GM23248 (cell line): ENCODE measurements around the gene SLC12A7. TPM values are rescaled to one million over a fixed set of nuclear protein-coding genes. Genes with fewer than 3 reads are reported as not detected.

Experiments
- DNase-seq: peaks from one replicate; pipeline ENCODE4 v3.0.0-alpha.2; 2015
- H2AFZ ChIP-seq: fragments of 200-600 bp; sonication (generic); 2 replicates; pipeline ENCODE4 v1.6.1; 2016; ENCODE audit warnings: antibody characterized with exemption
- H3F3A ChIP-seq: fragments of 200-600 bp; sonication (generic); 2 replicates; pipeline ENCODE4 v1.6.1; 2016; ENCODE audit warnings: mild to moderate bottlenecking, antibody characterized with exemption, mixed run types; ENCODE audit not compliant: insufficient read depth
- H3K27ac ChIP-seq: fragments of 200-600 bp; sonication (generic); 2 replicates; pipeline ENCODE4 v1.5.1; 2016; ENCODE audit warnings: mild to moderate bottlenecking
- H3K27me3 ChIP-seq: fragments of 200-600 bp; sonication (generic); replicated peaks from 2 replicates; pipeline ENCODE4 v1.6.1; 2016; ENCODE audit warnings: mild to moderate bottlenecking; ENCODE audit not compliant: insufficient read depth
- H3K36me3 ChIP-seq: fragments of 200-600 bp; sonication (generic); 2 replicates; pipeline ENCODE4 v1.6.1; 2016; ENCODE audit warnings: low read depth, mild to moderate bottlenecking
- H3K4me1 ChIP-seq: fragments of 200-600 bp; sonication (generic); 2 replicates; pipeline ENCODE4 v1.6.1; 2016; ENCODE audit warnings: mild to moderate bottlenecking; ENCODE audit not compliant: insufficient read depth
- H3K4me2 ChIP-seq: fragments of 200-600 bp; sonication (generic); one replicate; pipeline ENCODE4 v1.6.1; 2016; ENCODE audit warnings: mild to moderate bottlenecking; ENCODE audit not compliant: unreplicated experiment
- H3K4me3 ChIP-seq: fragments of 200-600 bp; sonication (generic); 2 replicates; pipeline ENCODE4 v1.5.1; 2016; ENCODE audit warnings: mild to moderate bottlenecking
- H3K79me2 ChIP-seq: fragments of 200-600 bp; sonication (generic); 2 replicates; pipeline ENCODE4 v1.6.1; 2016; ENCODE audit warnings: mild to moderate bottlenecking; ENCODE audit not compliant: insufficient read depth
- H3K9ac ChIP-seq: fragments of 200-600 bp; sonication (generic); 2 replicates; pipeline ENCODE4 v1.6.1; 2016; ENCODE audit warnings: mild to moderate bottlenecking
- H3K9me2 ChIP-seq: fragments of 200-600 bp; sonication (generic); 2 replicates; pipeline ENCODE4 v1.6.1; 2016; ENCODE audit warnings: mixed run types, mild to moderate bottlenecking, moderate library complexity; ENCODE audit not compliant: insufficient read depth
- H3K9me3 ChIP-seq: fragments of 200-600 bp; sonication (generic); one replicate; pipeline ENCODE4 v1.6.1; 2017; ENCODE audit warnings: low read depth
- H4K20me1 ChIP-seq: fragments of 200-600 bp; sonication (generic); 2 replicates; pipeline ENCODE4 v1.6.0; 2016; ENCODE audit not compliant: insufficient read depth
- EZH2 ChIP-seq: fragments of 200-600 bp; sonication (generic); IDR thresholded peaks from 2 replicates; pipeline ENCODE4 v1.6.1; 2018; ENCODE audit warnings: antibody characterized with exemption, mild to moderate bottlenecking; ENCODE audit not compliant: insufficient read depth, poor library complexity, severe bottlenecking
- EZH2phosphoT487 ChIP-seq: fragments of 200-600 bp; sonication (generic); IDR thresholded peaks from 2 replicates; pipeline ENCODE4 v1.6.1; 2018; ENCODE audit warnings: antibody characterized with exemption, moderate library complexity, mild to moderate bottlenecking, low read depth; ENCODE audit not compliant: insufficient read depth
- WGBS, 2 experiments: methylation state at CpG; one replicate each; pipeline ENCODE4 v1.1.6; 2015 to 2017; ENCODE audit warnings: low lambda C conversion rate in 2 of 2, low coverage in 1 of 2; ENCODE audit errors: missing lambda C conversion rate in 2 of 2; 5-methylcytosine and 5-hydroxymethylcytosine counted together
- in situ Hi-C: fragments of 300-500 bp; cut with MboI; formaldehyde crosslinking; loops from 2 replicates; pipeline ENCODE4 v1.15.0; 2020
- polyA plus RNA-seq: library from polyadenylated mRNA; unstranded; fragments of >200 nt; fragmentation: Nextera tagmentation; extraction: Ambion mirVana; gene quantifications from 2 replicates; pipeline ENCODE4 v1.2.1, GENCODE V29; 2016
- total RNA-seq: library from RNA; depleted of rRNA; stranded (reverse); fragments of >200 nt; shearing (Covaris generic); gene quantifications from 2 replicates; pipeline ENCODE4 v1.2.3, GENCODE V29; 2014

Gene SLC12A7
- total and polyA plus RNA-seq, 2 experiments from 2014 or later: 0.75 to 1.9 TPM

- H3K4me3 ChIP-seq: no peak overlapping the region
- 30 to 48% methylated on average over 8 to 10 of the region's 10 CpGs for WGBS, 2 experiments
- in situ Hi-C loops: no loop called here
- no peak overlapping the region for H3K4me2 ChIP-seq
- H3K36me3 ChIP-seq: no peaks in the 10 kb centered on the region
- H4K20me1 ChIP-seq: no peaks in the 10 kb centered on the region
- no peaks in the 10 kb centered on the region for H3K9me3 ChIP-seq
- H3F3A ChIP-seq: no peaks in the 10 kb centered on the region
- no peaks in the 10 kb centered on the region for H3K9me2 ChIP-seq
- no peak overlapping the region for H2AFZ ChIP-seq
- H3K79me2 ChIP-seq: no peaks in the 10 kb centered on the region
- no peak overlapping the region for H3K9ac ChIP-seq
- TF ChIP-seq EZH2: no peak
- TF ChIP-seq EZH2phosphoT487: no peak
- H3K4me1 ChIP-seq: no peaks in the 10 kb centered on the region
- H3K27me3 ChIP-seq: no peaks in the 10 kb centered on the region
- DNase-seq: no peak
- H3K27ac ChIP-seq: no peak overlapping the region
Observed at GRCh38 chr5:1030801-1031271, 81.0 kb downstream of the SLC12A7 start.

GRCh38 chr5:1029945-1030625, 81.8 kb downstream of the SLC12A7 start:
- Histone ChIP-seq H3K36me3 (no peaks in the 10 kb centered on the region), H4K20me1 (no peaks in the 10 kb centered on the region), H3K27ac (no peak overlapping the region), H3K4me3 (no peak overlapping the region), H3K9me3 (no peaks in the 10 kb centered on the region), H3K4me2 (no peak overlapping the region), H3F3A (no peaks in the 10 kb centered on the region), H3K27me3 (no peaks in the 10 kb centered on the region), H3K9ac (no peak overlapping the region), H3K9me2 (no peaks in the 10 kb centered on the region), H3K79me2 (no peaks in the 10 kb centered on the region), H2AFZ (no peak overlapping the region), H3K4me1 (no peaks in the 10 kb centered on the region)
- in situ Hi-C loops: no loop called here
- no peak for TF ChIP-seq EZH2phosphoT487
- TF ChIP-seq EZH2: no peak
- 31 to 35% methylated on average over 8 to 9 of the region's 10 CpGs for WGBS, 2 experiments
- DNase-seq: no peak

GRCh38 chr5:1029282-1029944, 82.5 kb downstream of the SLC12A7 start:
- H3K4me1 ChIP-seq: no peaks in the 10 kb centered on the region
- 82 to 84% methylated on average over 24 of the region's 24 CpGs for WGBS, 2 experiments
- no peak overlapping the region for H3K9ac ChIP-seq
- H3K27ac ChIP-seq: no peak overlapping the region
- no peaks in the 10 kb centered on the region for H3K9me3 ChIP-seq
- no peak overlapping the region for H3K4me2 ChIP-seq
- no peak overlapping the region for H2AFZ ChIP-seq
- H3K4me3 ChIP-seq: no peak overlapping the region
- DNase-seq: no peak
- no peaks in the 10 kb centered on the region for H4K20me1 ChIP-seq
- H3K36me3 ChIP-seq: no peaks in the 10 kb centered on the region
- H3K27me3 ChIP-seq: no peaks in the 10 kb centered on the region
- TF ChIP-seq EZH2 (no peak), EZH2phosphoT487 (no peak)
- H3K79me2 ChIP-seq: no peaks in the 10 kb centered on the region
- H3K9me2 ChIP-seq: no peaks in the 10 kb centered on the region
- in situ Hi-C loops: no loop called here
- H3F3A ChIP-seq: no peaks in the 10 kb centered on the region

GRCh38 chr5:1028481-1029281, 83.2 kb downstream of the SLC12A7 start:
- no peak for DNase-seq
- Histone ChIP-seq H3K27me3 (no peaks in the 10 kb centered on the region), H3K4me1 (no peaks in the 10 kb centered on the region), H3K27ac (no peak overlapping the region), H3F3A (no peaks in the 10 kb centered on the region), H3K4me3 (no peak overlapping the region), H3K9me3 (no peaks in the 10 kb centered on the region), H3K4me2 (no peak overlapping the region), H3K36me3 (no peaks in the 10 kb centered on the region), H3K9me2 (no peaks in the 10 kb centered on the region), H4K20me1 (no peaks in the 10 kb centered on the region), H3K9ac (no peak overlapping the region), H2AFZ (no peak overlapping the region), H3K79me2 (no peaks in the 10 kb centered on the region)
- WGBS, 2 experiments: 62 to 69% methylated on average over 19 to 26 of the region's 26 CpGs
- in situ Hi-C loops: no loop called here
- no peak for TF ChIP-seq EZH2phosphoT487
- TF ChIP-seq EZH2: no peak
